NCI-H345 treated with DMSO at 0.1 percent for 48 hours (cell line): Measurements from ENCODE around the gene CRYL1.

Experiments
- DNase-seq: peaks from one replicate; lab custom pipeline; 2025; ENCODE audit not compliant: unreplicated experiment; lab: John Stamatoyannopoulos, UW

CRYL1 gene

GRCh38 chr13:20495087-20496023, 30.3 kb downstream of the CRYL1 start:
- peak; percentile 32 for DNase-seq

GRCh38 chr13:20494656-20495055, 31.0 kb downstream of the CRYL1 start:
- DNase-seq: no peak

- DNase-seq: peak; percentile 0
Measured at GRCh38 chr13:20492641-20493040, 33.0 kb downstream of the CRYL1 start.

- no peak for DNase-seq
Measured at GRCh38 chr13:20491926-20492435, 33.7 kb downstream of the CRYL1 start.

- peak; percentile 18 for DNase-seq
Measured at GRCh38 chr13:20489185-20489820, 36.4 kb downstream of the CRYL1 start.

GRCh38 chr13:20487927-20488326, 37.7 kb downstream of the CRYL1 start:
- DNase-seq: peak; percentile 1

- DNase-seq: no peak
Measured at GRCh38 chr13:20482787-20483186, 42.9 kb downstream of the CRYL1 start.

- no peak for DNase-seq
Measured at GRCh38 chr13:20482275-20482761, 43.3 kb downstream of the CRYL1 start.

GRCh38 chr13:20477394-20477793, 48.3 kb downstream of the CRYL1 start:
- no peak for DNase-seq

- no peak for DNase-seq
Measured at GRCh38 chr13:20475927-20476691, 49.5 kb downstream of the CRYL1 start.

- DNase-seq: no peak
Measured at GRCh38 chr13:20474515-20474914, 51.1 kb downstream of the CRYL1 start.

GRCh38 chr13:20473888-20474287, 51.8 kb downstream of the CRYL1 start:
- DNase-seq: no peak

GRCh38 chr13:20473139-20473538, 52.5 kb downstream of the CRYL1 start:
- DNase-seq: no peak

GRCh38 chr13:20472531-20472930, 53.1 kb downstream of the CRYL1 start:
- DNase-seq: no peak

- no peak for DNase-seq
Measured at GRCh38 chr13:20470136-20470535, 55.5 kb downstream of the CRYL1 start.

GRCh38 chr13:20466371-20466770, 59.3 kb downstream of the CRYL1 start:
- DNase-seq: no peak

- DNase-seq: peak; percentile 1
Measured at GRCh38 chr13:20465218-20465879, 60.3 kb downstream of the CRYL1 start.

GRCh38 chr13:20462921-20463320, 62.7 kb downstream of the CRYL1 start:
- no peak for DNase-seq

- DNase-seq: no peak
Measured at GRCh38 chr13:20462533-20462915, 63.1 kb downstream of the CRYL1 start.

GRCh38 chr13:20461860-20462532, 63.7 kb downstream of the CRYL1 start:
- DNase-seq: no peak
